H1 (cell line): ENCODE measurements around the gene TCAIM. TPM values are rescaled to one million over a fixed set of nuclear protein-coding genes. Genes with fewer than 3 reads are reported as not detected.
"Not testable (repeated sequence)": the region's sequence is repeated elsewhere in the genome, so short reads cannot be mapped to it uniquely, and the experiment has no call there.

Experiments
- CTCF ChIA-PET: fragments of 300-600 bp; sonication (Branson Sonifier 250); formaldehyde crosslinking; loops from one replicate; lab custom pipeline; 2021; ENCODE audit not compliant: partially characterized antibody; lab: Charles Lee
- POLR2A ChIA-PET: fragments of 300-600 bp; sonication (Branson Sonifier 250); formaldehyde crosslinking; loops from one replicate; lab custom pipeline; 2021; ENCODE audit warnings: inconsistent platforms; ENCODE audit not compliant: partially characterized antibody; lab: Charles Lee
- DNase-seq, 2 experiments: peaks; one replicate each; pipeline versions ENCODE4 v3.0.0 to v3.0.0-alpha.2; 2010 to 2022; ENCODE audit warnings: low spot score in 2 of 2, low read depth in 1 of 2, mixed read lengths in 1 of 2
- FAIRE-seq: peaks from 2 replicates; lab custom pipeline; 2011; peaks lifted over from hg19 to GRCh38; lab: Jason Lieb, UNC
- H2AFZ ChIP-seq: 2 replicates; pipeline ENCODE4 v1.8.1; 2012; ENCODE audit warnings: low read length, inconsistent platforms
- H2AK5ac ChIP-seq: 2 replicates; pipeline ENCODE4 v1.6.1; 2013; ENCODE audit warnings: low read depth, low read length
- H2BK120ac ChIP-seq: replicated peaks from 2 replicates; pipeline ENCODE3; 2013; ENCODE audit warnings: low read depth, low read length, inconsistent platforms
- H2BK12ac ChIP-seq: 2 replicates; pipeline ENCODE4 v1.6.1; 2013; ENCODE audit warnings: low read depth, low read length
- H2BK15ac ChIP-seq: 2 replicates; pipeline ENCODE4 v1.6.1; 2013; ENCODE audit warnings: low read length
- H2BK20ac ChIP-seq: 2 replicates; pipeline ENCODE4 v1.6.1; 2013; ENCODE audit warnings: low read length
- H2BK5ac ChIP-seq: 2 replicates; pipeline ENCODE4 v1.6.1; 2013; ENCODE audit warnings: low read depth, low read length
- H3K14ac ChIP-seq: 2 replicates; pipeline ENCODE4 v1.6.1; 2013; ENCODE audit warnings: inconsistent platforms; ENCODE audit not compliant: insufficient read length
- H3K18ac ChIP-seq: 2 replicates; pipeline ENCODE4 v1.6.1; 2013; ENCODE audit warnings: low read length; ENCODE audit errors: extremely low read depth
- H3K23ac ChIP-seq: 2 replicates; pipeline ENCODE4 v1.6.1; 2013; ENCODE audit warnings: inconsistent platforms; ENCODE audit not compliant: insufficient read length
- H3K23me2 ChIP-seq: 2 replicates; pipeline ENCODE4 v1.6.1; 2013; ENCODE audit warnings: low read depth, low read length
- H3K27ac ChIP-seq: 2 replicates; pipeline ENCODE4 v1.6.1; 2011; ENCODE audit warnings: low read depth, low read length, inconsistent platforms
- H3K27me3 ChIP-seq, 4 experiments: replicated peaks in 1 of 4; 1 replicate in 1 of 4; 2 replicates in 3 of 4; pipeline versions ENCODE4 v1.6.1 to v1.8.1; 2011 to 2013; ENCODE audit warnings: low read length in 3 of 4, mild to moderate bottlenecking in 3 of 4, inconsistent platforms in 2 of 4, mixed read lengths in 2 of 4, moderate library complexity in 1 of 4; ENCODE audit not compliant: control insufficient read depth in 3 of 4, insufficient read depth in 3 of 4; ENCODE audit errors: extremely low read depth in 1 of 4
- H3K36me3 ChIP-seq, 4 experiments: 2 replicates each; pipeline versions ENCODE4 v1.6.1 to v1.8.1; 2011 to 2013; ENCODE audit warnings: mild to moderate bottlenecking in 4 of 4, low read length in 3 of 4, moderate library complexity in 2 of 4, control low read depth in 1 of 4, inconsistent platforms in 1 of 4; ENCODE audit not compliant: insufficient read depth in 4 of 4, control insufficient read depth in 2 of 4
- H3K4ac ChIP-seq: replicated peaks from 2 replicates; pipeline ENCODE3; 2013; ENCODE audit warnings: low read length, low read depth, mixed read lengths, inconsistent platforms; ENCODE audit not compliant: insufficient read length
- H3K4me1 ChIP-seq, 4 experiments: replicated peaks in 1 of 4; 1 replicate in 1 of 4; 2 replicates in 3 of 4; pipeline versions ENCODE4 v1.6.1 to v1.8.1; 2011 to 2013; ENCODE audit warnings: low read length in 3 of 4, inconsistent platforms in 2 of 4, mixed read lengths in 1 of 4; ENCODE audit not compliant: insufficient read depth in 4 of 4, control insufficient read depth in 3 of 4
- H3K4me2 ChIP-seq, 2 experiments: 2 replicates each; pipeline versions ENCODE4 v1.6.1 to v1.8.1; 2011 to 2013; ENCODE audit warnings: low read depth in 2 of 2, low read length in 2 of 2, control low read depth in 1 of 2, inconsistent platforms in 1 of 2, mild to moderate bottlenecking in 1 of 2; ENCODE audit not compliant: insufficient read depth in 1 of 2
- H3K4me3 ChIP-seq, 4 experiments: fragments of 200-600, 300-600 bp in 1 of 4; sonication (generic), shearing (Covaris generic), sonication (Bioruptor Twin) in 1 of 4; 2 replicates each; pipeline versions ENCODE4 v1.5.1 to v1.8.1; 2011 to 2016; ENCODE audit warnings: low read length in 4 of 4, low read depth in 3 of 4, control low read depth in 2 of 4, inconsistent platforms in 2 of 4, mild to moderate bottlenecking in 2 of 4, mixed read lengths in 1 of 4, moderate library complexity in 1 of 4; ENCODE audit not compliant: insufficient read depth in 2 of 4; ENCODE audit errors: extremely low read depth in 1 of 4
- H3K56ac ChIP-seq: replicated peaks from 2 replicates; pipeline ENCODE3; 2013; ENCODE audit warnings: low read depth, mild to moderate bottlenecking, mixed read lengths, low read length, inconsistent platforms; ENCODE audit not compliant: insufficient read length
- H3K79me1 ChIP-seq: 2 replicates; pipeline ENCODE4 v1.6.1; 2013; ENCODE audit warnings: low read depth, low read length, control low read depth
- H3K79me2 ChIP-seq, 2 experiments: 2 replicates each; pipeline versions ENCODE4 v1.6.1 to v1.8.1; 2012 to 2013; ENCODE audit warnings: low read length in 2 of 2, mild to moderate bottlenecking in 2 of 2, inconsistent platforms in 1 of 2; ENCODE audit not compliant: insufficient read depth in 2 of 2, control insufficient read depth in 1 of 2
- H3K9ac ChIP-seq, 4 experiments: replicated peaks in 1 of 4; 1 replicate in 1 of 4; 2 replicates in 3 of 4; pipeline versions ENCODE4 v1.6.1 to v1.8.1; 2011 to 2013; ENCODE audit warnings: low read depth in 3 of 4, low read length in 3 of 4, control low read depth in 2 of 4, mild to moderate bottlenecking in 2 of 4, moderate library complexity in 2 of 4, inconsistent platforms in 1 of 4; ENCODE audit errors: extremely low read depth in 1 of 4
- H3K9me3 ChIP-seq, 2 experiments: 2 replicates each; pipeline versions ENCODE4 v1.6.1 to v1.8.1; 2012 to 2013; ENCODE audit warnings: mild to moderate bottlenecking in 2 of 2, moderate library complexity in 2 of 2, control low read depth in 1 of 2, inconsistent platforms in 1 of 2, low read depth in 1 of 2, low read length in 1 of 2, mixed read lengths in 1 of 2; ENCODE audit not compliant: insufficient read depth in 2 of 2
- H4K20me1 ChIP-seq, 2 experiments: replicated peaks in 1 of 2; 2 replicates each; pipeline versions ENCODE3 to v1.8.1; 2011 to 2013; ENCODE audit warnings: inconsistent platforms in 2 of 2, low read length in 2 of 2, mild to moderate bottlenecking in 1 of 2; ENCODE audit not compliant: insufficient read depth in 2 of 2, control insufficient read depth in 1 of 2
- H4K5ac ChIP-seq: 2 replicates; pipeline ENCODE4 v1.6.1; 2013; ENCODE audit warnings: low read length, low read depth, mixed read lengths, inconsistent platforms; ENCODE audit not compliant: insufficient read length
- H4K8ac ChIP-seq: 2 replicates; pipeline ENCODE4 v1.8.0; 2013; ENCODE audit warnings: mild to moderate bottlenecking, moderate library complexity, low read length, inconsistent platforms; ENCODE audit not compliant: insufficient read depth; ENCODE audit errors: extremely low read depth
- H4K91ac ChIP-seq: replicated peaks from 2 replicates; pipeline ENCODE3; 2013; ENCODE audit warnings: low read length, mixed read lengths, inconsistent platforms; ENCODE audit not compliant: insufficient read length
- WGBS, 2 experiments: shearing (Covaris generic) in 1 of 2; methylation state at CpG; one replicate each; pipeline versions ENCODE4 v1.1.6 to v1.1.7; 2013 to 2015; ENCODE audit warnings: low lambda C conversion rate in 2 of 2, mixed read lengths in 2 of 2, inconsistent platforms in 1 of 2, low coverage in 1 of 2, missing lambda C conversion rate in 1 of 2; ENCODE audit not compliant: insufficient replicate concordance in 2 of 2, insufficient coverage in 1 of 2, insufficient read length in 1 of 2; ENCODE audit errors: extremely low coverage in 1 of 2, missing lambda C conversion rate in 1 of 2; 5-methylcytosine and 5-hydroxymethylcytosine counted together
- polyA plus RNA-seq, 7 experiments: library from polyadenylated mRNA; depleted of rRNA in 3 of 7; stranded (reverse) in 5 of 7; unstranded in 2 of 7; fragments of >200 nt in 5 of 7; fragments of 200-250 nt in 2 of 7; gene quantifications; 1 replicate in 5 of 7; 2 replicates in 1 of 7; 4 replicates in 1 of 7; pipeline versions ENCODE4 v1.2.1 to v1.2.3, GENCODE V29; 2011 to 2013; ENCODE audit warnings: missing spikeins in 2 of 7, mixed read lengths in 2 of 7
- total RNA-seq: library from RNA; stranded (reverse); fragmentation: NEBNext Ultra II Directional; extraction: Animal tissue kit (Norgen Biotek cat#: 25700); gene quantifications from 2 replicates; pipeline ENCODE4 v1.2.1, GENCODE V29; 2021

Gene TCAIM
- total and polyA plus RNA-seq, 2 of the 8 experiments (the other 6 are each of a cell fraction or from before 2014, with no cell fraction given) = 6.9 to 22.1 TPM

- H2AFZ ChIP-seq, H3K79me2 ChIP-seq, H3K9me3 ChIP-seq, H3K23me2 ChIP-seq, H3K79me1 ChIP-seq, H2BK15ac ChIP-seq, H4K5ac ChIP-seq, H3K36me3 ChIP-seq, H3K4me2 ChIP-seq, H2AK5ac ChIP-seq, H3K56ac ChIP-seq, H3K27me3 ChIP-seq, FAIRE-seq, H3K9ac ChIP-seq, H3K4me3 ChIP-seq, H2BK12ac ChIP-seq, H3K18ac ChIP-seq, H3K23ac ChIP-seq, H2BK120ac ChIP-seq, DNase-seq, H3K27ac ChIP-seq, H2BK5ac ChIP-seq, H4K91ac ChIP-seq, H4K8ac ChIP-seq, H2BK20ac ChIP-seq, H3K14ac ChIP-seq, H3K4me1 ChIP-seq, H3K4ac ChIP-seq, H4K20me1 ChIP-seq: not testable (repeated sequence)
- POLR2A ChIA-PET = interaction anchor here (1.1 kb wide), 1 partner anchor 41 kb away, joined by 3 read pairs; no protein-coding TSS in a partner anchor
- CTCF ChIA-PET = interaction anchor here (0.6 to 0.8 kb wide), 3 partner anchors 14 to 153 kb away, joined by 3 read pairs; no protein-coding TSS in a partner anchor
- 93% methylated on average over 8 of the region's 8 CpGs; no CpG with 5 or more reads in 1 of the 2 experiments for WGBS, 2 experiments
Observed at GRCh38 chr3:44398271-44398670, 59.7 kb downstream of the TCAIM start.
